Esophagus muscularis mucosa (tissue), 4 donors: ENCODE data around the gene MPZL1. TPM values are rescaled to one million over a fixed set of nuclear protein-coding genes. Genes with fewer than 3 reads are reported as not detected.

Experiments
- DNase-seq: peaks from one replicate; pipeline ENCODE4 v3.0.0-alpha.2; 2017; ENCODE audit errors: extremely low spot score
- H3K27ac ChIP-seq, 4 donors: fragments of 200-600 bp; sonication (generic); replicated peaks in 1 of 4; 1 replicate in 3 of 4; 2 replicates in 1 of 4; pipeline ENCODE4 v1.5.1; 2016 to 2019; ENCODE audit warnings: mild to moderate bottlenecking in 1 of 4
- H3K27me3 ChIP-seq, 4 donors: fragments of 200-600 bp; sonication (generic); one replicate each; pipeline versions ENCODE4 v1.5.1 to v1.6.0; 2016 to 2019
- H3K36me3 ChIP-seq, 4 donors: fragments of 200-600 bp; sonication (generic); one replicate each; pipeline ENCODE4 v1.5.1; 2016 to 2019
- H3K4me1 ChIP-seq, 4 donors: fragments of 200-600 bp; sonication (generic); one replicate each; pipeline ENCODE4 v1.5.1; 2016 to 2019
- H3K4me3 ChIP-seq, 4 donors: fragments of 200-600 bp; sonication (generic); 1 replicate in 2 of 4; 2 replicates in 2 of 4; pipeline ENCODE4 v1.5.1; 2016 to 2019; ENCODE audit warnings: mild to moderate bottlenecking in 4 of 4, moderate library complexity in 1 of 4
- H3K9me3 ChIP-seq, 4 donors: fragments of 200-600 bp; sonication (generic); 1 replicate in 3 of 4; 2 replicates in 1 of 4; pipeline ENCODE4 v1.5.1; 2016 to 2019
- EP300 ChIP-seq: sonication (generic); formaldehyde crosslinking; IDR thresholded peaks from one replicate; pipeline ENCODE4 v1.6.1; 2017; ENCODE audit warnings: antibody characterized with exemption
- POLR2A ChIP-seq: fragments of 450-650 bp; IDR thresholded peaks from one replicate; pipeline ENCODE4 v1.6.1; 2017; ENCODE audit warnings: antibody characterized with exemption, moderate library complexity, mild to moderate bottlenecking, low read depth
- POLR2AphosphoS5 ChIP-seq, 2 donors: sonication (generic); formaldehyde crosslinking; IDR thresholded peaks; one replicate each; pipeline ENCODE4 v1.6.1; 2017; ENCODE audit warnings: antibody characterized with exemption in 2 of 2
- WGBS: methylation state at CpG from one replicate; pipeline ENCODE4 v1.1.5; 2018; 5-methylcytosine and 5-hydroxymethylcytosine counted together
- intact Hi-C: fragments of 100-400 bp; cut with DNase I; formaldehyde crosslinking; loops from one replicate; pipeline ENCODE4 v1.15.1; 2023
- total RNA-seq, 4 donors: library from RNA; depleted of rRNA; stranded (reverse); fragments of >200 nt; gene quantifications; one replicate each; pipeline versions ENCODE4 v1.1.0 to v1.2.1, GENCODE V29; 2016
- TF ChIP-seq, protein P1 (sequence below), 3 experiments: fragments of 200-600 bp in 2 of 3; fragments of 450-650 bp in 1 of 3; sonication (generic) in 2 of 3; IDR thresholded peaks; one replicate each; pipeline ENCODE4 v1.5.1; 2017 to 2019; ENCODE audit warnings: antibody characterized with exemption in 3 of 3, mild to moderate bottlenecking in 2 of 3, moderate library complexity in 1 of 3

The MPZL1 gene
- total RNA-seq, 4 donors from 2014 or later = 72.7 to 130 (median 107) TPM

- H3K27me3 ChIP-seq = no peaks in the 10 kb centered on the region
- H3K27ac ChIP-seq = no peak overlapping the region
- no peak for DNase-seq
- WGBS = 75% methylated on average over 5 of the region's 5 CpGs
- no peaks in the 10 kb centered on the region for H3K9me3 ChIP-seq
- no peaks in the 10 kb centered on the region for H3K36me3 ChIP-seq
- H3K4me3 ChIP-seq = no peak overlapping the region
- intact Hi-C loops = no loop called here
- TF ChIP-seq POLR2A (no peak), POLR2AphosphoS5 (IDR thresholded peaks at IDR 0.05) (no peak), EP300 (no peak)
- TF ChIP-seq, protein P1, sequence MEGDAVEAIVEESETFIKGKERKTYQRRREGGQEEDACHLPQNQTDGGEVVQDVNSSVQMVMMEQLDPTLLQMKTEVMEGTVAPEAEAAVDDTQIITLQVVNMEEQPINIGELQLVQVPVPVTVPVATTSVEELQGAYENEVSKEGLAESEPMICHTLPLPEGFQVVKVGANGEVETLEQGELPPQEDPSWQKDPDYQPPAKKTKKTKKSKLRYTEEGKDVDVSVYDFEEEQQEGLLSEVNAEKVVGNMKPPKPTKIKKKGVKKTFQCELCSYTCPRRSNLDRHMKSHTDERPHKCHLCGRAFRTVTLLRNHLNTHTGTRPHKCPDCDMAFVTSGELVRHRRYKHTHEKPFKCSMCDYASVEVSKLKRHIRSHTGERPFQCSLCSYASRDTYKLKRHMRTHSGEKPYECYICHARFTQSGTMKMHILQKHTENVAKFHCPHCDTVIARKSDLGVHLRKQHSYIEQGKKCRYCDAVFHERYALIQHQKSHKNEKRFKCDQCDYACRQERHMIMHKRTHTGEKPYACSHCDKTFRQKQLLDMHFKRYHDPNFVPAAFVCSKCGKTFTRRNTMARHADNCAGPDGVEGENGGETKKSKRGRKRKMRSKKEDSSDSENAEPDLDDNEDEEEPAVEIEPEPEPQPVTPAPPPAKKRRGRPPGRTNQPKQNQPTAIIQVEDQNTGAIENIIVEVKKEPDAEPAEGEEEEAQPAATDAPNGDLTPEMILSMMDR (IDR thresholded peaks at IDR 0.05) = no peak
- peaks cover 11 to 76% (median 46%) of the 10 kb centered on the region in 4 donors for H3K4me1 ChIP-seq
Observed at GRCh38 chr1:167746013-167746672, 24.4 kb downstream of the MPZL1 start.

DNA sequence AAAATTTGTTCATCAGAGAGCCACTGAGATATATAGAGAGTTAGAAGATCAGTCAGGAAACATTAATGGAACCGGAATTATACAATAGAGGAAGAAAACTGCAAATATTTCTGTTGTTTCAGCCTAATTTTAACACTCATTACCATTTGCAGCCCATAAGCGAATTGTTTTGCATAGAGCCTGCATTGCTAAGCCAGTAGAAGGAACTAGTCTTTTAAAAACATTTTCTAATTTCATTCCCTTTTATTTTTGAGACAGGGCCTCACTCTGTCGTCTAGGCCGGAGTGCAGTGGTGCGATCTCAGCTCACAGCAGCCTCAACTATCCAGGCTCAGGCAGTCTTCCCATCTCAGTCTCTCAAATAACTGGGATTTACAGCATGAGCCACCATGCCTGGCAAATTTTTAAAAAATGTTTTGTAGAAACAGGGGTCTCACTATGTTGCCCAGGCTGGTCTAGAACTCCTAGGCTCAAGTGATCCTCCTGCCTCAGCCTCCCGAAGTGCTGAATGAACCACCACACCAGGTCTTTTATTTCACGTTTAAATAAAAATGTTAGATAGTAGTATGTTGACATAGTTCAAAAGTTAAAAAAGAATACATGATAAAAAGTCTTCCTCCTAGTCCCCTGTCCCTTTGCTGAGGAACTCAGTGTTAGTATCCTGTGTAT, 25.3 kb downstream of the MPZL1 start:
- Histone ChIP-seq H3K27ac (no peak overlapping the region), H3K4me1 (peaks cover 15 to 70% (median 52%) of the 10 kb centered on the region in 4 donors), H3K9me3 (no peaks in the 10 kb centered on the region), H3K4me3 (no peak overlapping the region), H3K27me3 (no peaks in the 10 kb centered on the region), H3K36me3 (no peaks in the 10 kb centered on the region)
- WGBS = 86% methylated on average over 7 of the region's 7 CpGs
- intact Hi-C loops = no loop called here
- DNase-seq = no peak
- TF ChIP-seq, protein P1 (IDR thresholded peaks at IDR 0.05) = no peak

GRCh38 chr1:167747988-167748387, 26.2 kb downstream of the MPZL1 start:
- TF ChIP-seq POLR2AphosphoS5 (IDR thresholded peaks at IDR 0.05) (no peak), EP300 (no peak), POLR2A (no peak)
- TF ChIP-seq, protein P1 (IDR thresholded peaks at IDR 0.05) = no peak
- no peak overlapping the region for H3K27ac ChIP-seq
- no peak overlapping the region for H3K4me3 ChIP-seq
- intact Hi-C loops = no loop called here
- WGBS = 96% methylated on average over 1 of the region's 1 CpG
- no peaks in the 10 kb centered on the region for H3K27me3 ChIP-seq
- DNase-seq = no peak
- no peaks in the 10 kb centered on the region for H3K9me3 ChIP-seq
- no peaks in the 10 kb centered on the region for H3K36me3 ChIP-seq
- H3K4me1 ChIP-seq = peaks cover 20 to 77% (median 61%) of the 10 kb centered on the region in 4 donors

GRCh38 chr1:167748906-167749305, 27.1 kb downstream of the MPZL1 start:
- Histone ChIP-seq H3K9me3 (no peaks in the 10 kb centered on the region), H3K27me3 (no peaks in the 10 kb centered on the region), H3K27ac (no peak overlapping the region), H3K4me1 (peaks cover 22 to 79% (median 62%) of the 10 kb centered on the region in 4 donors), H3K4me3 (no peak overlapping the region), H3K36me3 (no peaks in the 10 kb centered on the region)
- no peak for TF ChIP-seq EP300
- TF ChIP-seq POLR2AphosphoS5 (IDR thresholded peaks at IDR 0.05) = no peak
- TF ChIP-seq, protein P1 (IDR thresholded peaks at IDR 0.05) = no peak
- TF ChIP-seq POLR2A = no peak
- no peak for DNase-seq
- intact Hi-C loops = no loop called here
